NCI-H345 treated with DMSO at 0.1 percent for 48 hours (cell line): ENCODE results near the gene HOXA7.

Experiments
- DNase-seq: peaks from one replicate; lab custom pipeline; 2025; ENCODE audit not compliant: unreplicated experiment; lab: John Stamatoyannopoulos, UW

HOXA7 gene

GRCh38 chr7:27182861-27183681, 26.6 kb upstream of the HOXA7 start:
- DNase-seq: no peak

GRCh38 chr7:27182285-27182841, 25.9 kb upstream of the HOXA7 start:
- no peak for DNase-seq

- no peak for DNase-seq
Observed at GRCh38 chr7:27181795-27182275, 25.4 kb upstream of the HOXA7 start.

GRCh38 chr7:27180431-27181420, 24.3 kb upstream of the HOXA7 start:
- no peak for DNase-seq

- no peak for DNase-seq
Observed at GRCh38 chr7:27179503-27180430, 23.3 kb upstream of the HOXA7 start.

GRCh38 chr7:27179030-27179429, 22.6 kb upstream of the HOXA7 start:
- DNase-seq: no peak

- DNase-seq: no peak
Observed at GRCh38 chr7:27178366-27178765, 21.9 kb upstream of the HOXA7 start.

- DNase-seq: no peak
Observed at GRCh38 chr7:27177795-27178320, 21.4 kb upstream of the HOXA7 start.

- DNase-seq: no peak
Observed at GRCh38 chr7:27176962-27177794, 20.7 kb upstream of the HOXA7 start.

GRCh38 chr7:27176524-27176845, 20.0 kb upstream of the HOXA7 start:
- DNase-seq: no peak

GRCh38 chr7:27175626-27176523, 19.4 kb upstream of the HOXA7 start:
- no peak for DNase-seq

- no peak for DNase-seq
Observed at GRCh38 chr7:27174874-27175625, 18.6 kb upstream of the HOXA7 start.

- DNase-seq: peak; percentile 22
Observed at GRCh38 chr7:27173956-27174873, 17.7 kb upstream of the HOXA7 start, which contains the start of gene HOXA10. Gene HOXA10, minus strand, starts transcription at chr7:27174320. Its CDS starts 14 bp downstream, at chr7:27174306.

GRCh38 chr7:27173511-27173955, 17.1 kb upstream of the HOXA7 start:
- DNase-seq: no peak

GRCh38 chr7:27172823-27173510, 16.5 kb upstream of the HOXA7 start:
- no peak for DNase-seq

- no peak for DNase-seq
Observed at GRCh38 chr7:27172315-27172774, 15.9 kb upstream of the HOXA7 start.
